HepG2 (cell line): ENCODE measurements around the gene HIPK4. TPM values are rescaled to one million over a fixed set of nuclear protein-coding genes. Genes with fewer than 3 reads are reported as not detected.

Source experiments
- AHR ChIP-seq: IDR thresholded peaks from 2 replicates; pipeline ENCODE4 v1.6.1; 2018; ENCODE audit warnings: missing genetic modification reagents, missing compliant biosample characterization
- AKAP8 ChIP-seq: sonication (generic); formaldehyde crosslinking; IDR thresholded peaks from 2 replicates; pipeline ENCODE4 v1.5.1; 2020; ENCODE audit warnings: mild to moderate bottlenecking, missing genetic modification reagents
- KLF13 ChIP-seq: sonication (generic); formaldehyde crosslinking; IDR thresholded peaks from 2 replicates; pipeline ENCODE4 v1.4.0; 2020; ENCODE audit warnings: mild to moderate bottlenecking, missing genetic modification reagents
- LCORL ChIP-seq, 2 experiments: fragments of 450-650 bp in 1 of 2; sonication (generic) in 1 of 2; formaldehyde crosslinking in 1 of 2; IDR thresholded peaks; 2 replicates each; pipeline versions ENCODE4 v1.5.0 to v1.6.1; 2017 to 2020; ENCODE audit warnings: antibody characterized with exemption in 1 of 2, missing genetic modification reagents in 1 of 2
- LRRFIP1 ChIP-seq: sonication (generic); formaldehyde crosslinking; conservative IDR thresholded peaks from 2 replicates; pipeline ENCODE4 v1.4.0; 2020; ENCODE audit warnings: missing genetic modification reagents
- MAZ ChIP-seq, 2 experiments: sonication (generic) in 1 of 2; formaldehyde crosslinking in 1 of 2; IDR thresholded peaks; 2 replicates each; pipeline versions ENCODE4 v1.5.0 to v1.6.1; 2012 to 2020; ENCODE audit warnings: low read depth in 2 of 2, mild to moderate bottlenecking in 2 of 2, borderline replicate concordance in 1 of 2, improper control_type of control experiment in 1 of 2, low read length in 1 of 2, missing genetic modification reagents in 1 of 2, moderate library complexity in 1 of 2
- NCOR1 ChIP-seq: fragments of 200-600 bp; sonication (generic); IDR thresholded peaks from 2 replicates; pipeline ENCODE4 v1.7.0; 2017; ENCODE audit warnings: antibody characterized with exemption, low read length, borderline replicate concordance
- POLR2A ChIP-seq, 2 experiments: IDR thresholded peaks; 2 replicates each; pipeline ENCODE4 v1.6.1; 2011; ENCODE audit warnings: low read depth in 2 of 2, low read length in 2 of 2, mild to moderate bottlenecking in 1 of 2, moderate library complexity in 1 of 2; ENCODE audit not compliant: insufficient read depth in 1 of 2
- REPIN1 ChIP-seq: sonication (generic); formaldehyde crosslinking; IDR thresholded peaks from 2 replicates; pipeline ENCODE4 v1.8.0; 2022; ENCODE audit warnings: missing genetic modification reagents, low read depth, mild to moderate bottlenecking, borderline replicate concordance
- RFX5 ChIP-seq: IDR thresholded peaks from 2 replicates; pipeline ENCODE4 v1.6.1; 2011; ENCODE audit warnings: low read depth, low read length, improper control_type of control experiment
- SALL2 ChIP-seq: sonication (generic); formaldehyde crosslinking; IDR thresholded peaks from 2 replicates; pipeline ENCODE4 v1.8.1; 2023; ENCODE audit warnings: mild to moderate bottlenecking, missing genetic modification reagents, inconsistent platforms
- SRSF9 ChIP-seq: fragments of 200-400 bp; formaldehyde crosslinking; IDR thresholded peaks from 2 replicates; pipeline ENCODE4 v1.6.1; 2018; ENCODE audit warnings: borderline replicate concordance, mild to moderate bottlenecking, low read depth, low read length; ENCODE audit not compliant: insufficient read depth, poor library complexity, severe bottlenecking
- SSRP1 ChIP-seq: IDR thresholded peaks from 2 replicates; pipeline ENCODE4 v1.6.1; 2016; ENCODE audit warnings: control low read depth
- YEATS4 ChIP-seq: sonication (generic); formaldehyde crosslinking; IDR thresholded peaks from 2 replicates; pipeline ENCODE4 v1.4.0; 2020; ENCODE audit warnings: missing genetic modification reagents, borderline replicate concordance
- ZBTB21 ChIP-seq: sonication (generic); formaldehyde crosslinking; IDR thresholded peaks from 2 replicates; pipeline ENCODE4 v1.4.0; 2020; ENCODE audit warnings: missing genetic modification reagents
- ZNF10 ChIP-seq: sonication (generic); formaldehyde crosslinking; IDR thresholded peaks from 2 replicates; pipeline ENCODE4 v1.4.0; 2020; ENCODE audit warnings: mild to moderate bottlenecking, low read depth, missing genetic modification reagents, borderline replicate concordance
- ZNF207 ChIP-seq: fragments of 450-650 bp; IDR thresholded peaks from 2 replicates; pipeline ENCODE4 v1.6.1; 2016; ENCODE audit warnings: antibody characterized with exemption, borderline replicate concordance
- ZNF333 ChIP-seq: sonication (generic); formaldehyde crosslinking; IDR thresholded peaks from 2 replicates; pipeline ENCODE4 v1.4.0; 2020; ENCODE audit warnings: mild to moderate bottlenecking, missing genetic modification reagents, borderline replicate concordance
- ZNF335 ChIP-seq: sonication (generic); formaldehyde crosslinking; IDR thresholded peaks from 2 replicates; pipeline ENCODE4 v1.4.0; 2020; ENCODE audit warnings: missing genetic modification reagents
- ZNF883 ChIP-seq: sonication (generic); formaldehyde crosslinking; IDR thresholded peaks from 2 replicates; pipeline ENCODE4 v1.5.1; 2020; ENCODE audit warnings: mild to moderate bottlenecking, missing genetic modification reagents; ENCODE audit errors: not compliant biosample characterization
- ZSCAN22 ChIP-seq: sonication (generic); formaldehyde crosslinking; IDR thresholded peaks from 2 replicates; pipeline ENCODE4 v1.4.0; 2020; ENCODE audit warnings: mild to moderate bottlenecking, missing genetic modification reagents
- polyA plus RNA-seq, 8 experiments: library from polyadenylated mRNA; depleted of rRNA in 3 of 8; stranded (reverse) in 7 of 8; unstranded in 1 of 8; fragments of >200 nt; fragmentation: Illumina TruSeq in 4 of 8; extraction: Trizol in 4 of 8; gene quantifications; 2 replicates each; pipeline versions ENCODE4 v1.2.1 to v1.2.3, GENCODE V29; 2011 to 2016; ENCODE audit warnings: low read depth in 4 of 8, missing spikeins in 1 of 8, mixed read lengths in 1 of 8; ENCODE audit not compliant: insufficient read depth in 1 of 8
- total RNA-seq, 5 experiments: library from RNA; depleted of rRNA; stranded (reverse); fragments of >200 nt; fragmentation: Illumina TruSeq; extraction: Trizol; gene quantifications; 2 replicates each; pipeline ENCODE4 v1.2.3, GENCODE V29; 2016; ENCODE audit warnings: low read depth in 1 of 5
- TF ChIP-seq, protein P1 (sequence below): sonication (generic); formaldehyde crosslinking; IDR thresholded peaks from 2 replicates; pipeline ENCODE4 v1.4.0; 2020; ENCODE audit warnings: mild to moderate bottlenecking, missing genetic modification reagents

The HIPK4 gene
- total and polyA plus RNA-seq, 2 of the 13 experiments (the other 11 are each of a cell fraction or from before 2014, with no cell fraction given) = 0.03 TPM; not detected in 1

DNA sequence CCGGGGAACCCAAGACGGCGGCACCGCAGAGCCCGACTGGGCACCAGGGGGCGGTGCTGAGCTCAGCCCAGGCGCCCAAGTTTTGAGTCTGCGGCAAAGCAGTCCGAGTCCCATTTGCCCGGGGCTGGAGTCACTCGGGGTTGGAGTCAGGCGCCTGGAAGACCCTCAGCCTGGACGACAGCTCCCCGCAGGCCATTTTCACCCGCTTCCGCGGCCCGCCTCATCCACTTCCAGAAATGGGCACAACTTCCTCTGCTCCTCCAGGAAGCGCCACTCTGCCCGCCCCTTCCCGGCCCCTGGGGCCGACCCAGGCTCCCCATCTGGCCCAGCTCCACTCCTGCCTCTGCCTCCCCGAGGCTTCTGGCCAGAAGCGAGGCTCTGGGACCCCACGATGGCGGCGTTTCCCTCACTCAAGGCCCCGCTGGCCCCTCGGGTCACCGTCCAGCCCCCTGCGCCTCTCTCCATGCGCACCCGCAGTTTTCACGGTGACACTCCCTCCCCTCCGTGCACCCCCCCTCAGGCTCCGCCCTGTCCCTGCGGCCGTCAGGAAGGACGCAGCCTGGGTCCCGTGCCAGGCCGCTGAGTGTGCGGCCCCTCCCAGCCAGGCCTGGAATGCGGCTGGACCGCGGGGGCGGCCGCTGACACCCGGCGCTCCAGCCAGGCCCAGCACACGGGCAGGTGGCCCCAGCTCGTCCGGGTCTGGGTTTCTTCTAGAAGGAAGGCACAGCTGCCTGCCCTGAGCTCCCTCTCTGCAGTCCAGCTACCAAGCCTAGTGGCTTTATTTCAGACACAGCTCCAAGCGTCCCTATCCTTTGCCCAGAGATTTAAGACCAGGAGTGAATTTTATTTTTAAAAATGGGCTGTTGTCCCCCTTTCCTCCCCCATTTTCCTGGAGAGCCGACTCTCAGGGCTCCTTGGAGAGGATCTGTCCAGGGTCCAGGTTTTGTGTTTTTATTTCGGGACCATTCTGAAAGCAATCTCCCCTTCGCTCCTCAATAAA is 31.1 kb upstream of the HIPK4 start (continued):
- TF ChIP-seq ZNF10 (CRISPR knock-in tag) = no peak
- TF ChIP-seq ZSCAN22 = no peak
- TF ChIP-seq ZNF883 (CRISPR knock-in tag) = peak; percentile 85
- no peak for TF ChIP-seq ZNF207
- TF ChIP-seq AKAP8 (CRISPR knock-in tag) = peak; percentile 66; the same call in 1 of the 2 replicates
- TF ChIP-seq RFX5 = no peak
- TF ChIP-seq MAZ (IDR thresholded peaks at IDR 0.05; ENCODE audit: borderline replicate concordance, low read depth, low read length) = 0 out of 2 replicates have a peak, but pooled peaks have one; percentile 32
- peak; percentile 98 for TF ChIP-seq MAZ (CRISPR knock-in tag; IDR thresholded peaks at IDR 0.05; ENCODE audit: low read depth)
- no peak; the same call in 1 of the 2 replicates for TF ChIP-seq ZNF335 (CRISPR knock-in tag)
- TF ChIP-seq LCORL (IDR thresholded peaks at IDR 0.05) = no peak
- TF ChIP-seq LCORL (CRISPR knock-in tag; IDR thresholded peaks at IDR 0.05) = peak; percentile 92
- no peak for TF ChIP-seq NCOR1
- TF ChIP-seq LRRFIP1 (CRISPR knock-in tag) = no peak
- TF ChIP-seq KLF13 (CRISPR knock-in tag) = no peak
- TF ChIP-seq ZBTB21 (CRISPR knock-in tag) = no peak
- TF ChIP-seq, protein P1, sequence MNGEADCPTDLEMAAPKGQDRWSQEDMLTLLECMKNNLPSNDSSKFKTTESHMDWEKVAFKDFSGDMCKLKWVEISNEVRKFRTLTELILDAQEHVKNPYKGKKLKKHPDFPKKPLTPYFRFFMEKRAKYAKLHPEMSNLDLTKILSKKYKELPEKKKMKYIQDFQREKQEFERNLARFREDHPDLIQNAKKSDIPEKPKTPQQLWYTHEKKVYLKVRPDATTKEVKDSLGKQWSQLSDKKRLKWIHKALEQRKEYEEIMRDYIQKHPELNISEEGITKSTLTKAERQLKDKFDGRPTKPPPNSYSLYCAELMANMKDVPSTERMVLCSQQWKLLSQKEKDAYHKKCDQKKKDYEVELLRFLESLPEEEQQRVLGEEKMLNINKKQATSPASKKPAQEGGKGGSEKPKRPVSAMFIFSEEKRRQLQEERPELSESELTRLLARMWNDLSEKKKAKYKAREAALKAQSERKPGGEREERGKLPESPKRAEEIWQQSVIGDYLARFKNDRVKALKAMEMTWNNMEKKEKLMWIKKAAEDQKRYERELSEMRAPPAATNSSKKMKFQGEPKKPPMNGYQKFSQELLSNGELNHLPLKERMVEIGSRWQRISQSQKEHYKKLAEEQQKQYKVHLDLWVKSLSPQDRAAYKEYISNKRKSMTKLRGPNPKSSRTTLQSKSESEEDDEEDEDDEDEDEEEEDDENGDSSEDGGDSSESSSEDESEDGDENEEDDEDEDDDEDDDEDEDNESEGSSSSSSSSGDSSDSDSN (CRISPR knock-in tag) = peak; percentile 97
- TF ChIP-seq REPIN1 (CRISPR knock-in tag) = peak; percentile 46; the same call in 1 of the 2 replicates
- no peak for TF ChIP-seq SRSF9
- TF ChIP-seq ZNF333 (CRISPR knock-in tag) = peak; percentile 90; the same call in 1 of the 2 replicates
- TF ChIP-seq SALL2 (CRISPR knock-in tag) = no peak; the same call in 1 of the 2 replicates
- TF ChIP-seq SSRP1 = no peak
- TF ChIP-seq YEATS4 (CRISPR knock-in tag) = peak; percentile 74
- peak; percentile 69 to 85 for TF ChIP-seq POLR2A (IDR thresholded peaks at IDR 0.05; ENCODE audit: insufficient read depth in 1 of 2, low read depth in 2 of 2, low read length in 2 of 2)
- peak; percentile 15; the same call in 1 of the 2 replicates for TF ChIP-seq AHR (CRISPR knock-in tag)
